Testis (tissue), 3 donors: ENCODE results near the gene RETN. TPM values are rescaled to one million over a fixed set of nuclear protein-coding genes. Genes with fewer than 3 reads are reported as not detected.
A peak's percentile ranks its signal among the peaks of the same experiment; 100 is the strongest.

Source experiments
- DNase-seq: peaks from one replicate; pipeline ENCODE4 v3.0.0-alpha.2; 2019
- H3K27ac ChIP-seq, 2 donors: fragments of 200-600 bp; sonication (generic); one replicate each; pipeline ENCODE4 v1.5.1; 2019
- H3K27me3 ChIP-seq: fragments of 200-600 bp; sonication (generic); one replicate; pipeline ENCODE4 v1.5.1; 2019
- H3K36me3 ChIP-seq: fragments of 200-600 bp; sonication (generic); one replicate; pipeline ENCODE4 v1.5.1; 2017; ENCODE audit warnings: low read depth; ENCODE audit errors: missing control alignments
- H3K4me1 ChIP-seq: fragments of 200-600 bp; sonication (generic); one replicate; pipeline ENCODE4 v1.5.1; 2019
- H3K4me3 ChIP-seq, 2 donors: fragments of 200-600 bp; sonication (generic); one replicate each; pipeline ENCODE4 v1.5.1; 2017 to 2019
- H3K9me3 ChIP-seq: fragments of 200-600 bp; sonication (generic); one replicate; pipeline ENCODE4 v1.5.1; 2017
- CTCF ChIP-seq, 3 experiments: fragments of 450-650 bp in 2 of 3; fragments of 200-600 bp in 1 of 3; sonication (generic) in 1 of 3; IDR thresholded peaks; one replicate each; pipeline ENCODE4 v1.5.1; 2016 to 2019; ENCODE audit warnings: antibody characterized with exemption in 3 of 3, mild to moderate bottlenecking in 2 of 3, moderate library complexity in 1 of 3
- POLR2A ChIP-seq: fragments of 450-650 bp; IDR thresholded peaks from one replicate; pipeline ENCODE4 v1.6.1; 2017; ENCODE audit warnings: antibody characterized with exemption, mild to moderate bottlenecking, moderate library complexity
- WGBS, 2 donors: methylation state at CpG; one replicate each; pipeline ENCODE4 v1.1.5; 2018; 5-methylcytosine and 5-hydroxymethylcytosine counted together
- intact Hi-C: fragments of 100-400 bp; cut with DNase I; formaldehyde crosslinking; loops from one replicate; pipeline ENCODE4 v1.15.1; 2023; ENCODE audit warnings: low total_unique reads
- polyA plus RNA-seq: library from polyadenylated mRNA; stranded (reverse); fragments of 350-450 nt; fragmentation: Illumina TruSeq; extraction: RNeasy Lipid Tissue Mini Kit (QIAGEN cat#74804); gene quantifications from one replicate; pipeline ENCODE4 v1.2.3, GENCODE V29; 2014; ENCODE audit warnings: low read depth, low replicate concordance; ENCODE audit not compliant: insufficient read depth
- total RNA-seq, 2 donors: library from RNA; depleted of rRNA; stranded (reverse); fragments of >200 nt; gene quantifications; one replicate each; pipeline ENCODE4 v1.2.3, GENCODE V29; 2016

The RETN gene
- total and polyA plus RNA-seq, 3 donors from 2014 or later: 1.9 TPM; not detected in 2

GRCh38 chr19:7670790-7671189 lies 1.9 kb downstream of the RETN start:
- Histone ChIP-seq H3K36me3 (no peaks in the 10 kb centered on the region), H3K4me1 (no peaks in the 10 kb centered on the region), H3K27me3 (no peaks in the 10 kb centered on the region), H3K4me3 (no peak overlapping the region), H3K27ac (no peak overlapping the region), H3K9me3 (no peaks in the 10 kb centered on the region)
- WGBS, 2 donors: 23 to 29% methylated on average over 8 to 9 of the region's 9 CpGs
- intact Hi-C loops: loop anchor here (10.0 kb wide), 1 partner anchor 106 kb away; no protein-coding TSS in a partner anchor
- DNase-seq: no peak
- TF ChIP-seq CTCF (IDR thresholded peaks at IDR 0.05) (no peak), POLR2A (no peak)

GRCh38 chr19:7672522-7672921 lies 3.7 kb downstream of the RETN start:
- Histone ChIP-seq H3K4me1 (no peaks in the 10 kb centered on the region), H3K27me3 (no peaks in the 10 kb centered on the region), H3K4me3 (no peak overlapping the region), H3K36me3 (no peaks in the 10 kb centered on the region), H3K9me3 (no peaks in the 10 kb centered on the region), H3K27ac (no peak overlapping the region)
- DNase-seq: no peak
- TF ChIP-seq POLR2A (no peak), CTCF (IDR thresholded peaks at IDR 0.05) (no peak)
- WGBS, 2 donors: 47 to 66% methylated on average over 9 of the region's 9 CpGs
- intact Hi-C loops: loop anchor here (10.0 kb wide), 1 partner anchor 108 kb away; no protein-coding TSS in a partner anchor

GRCh38 chr19:7674010-7675005 lies 5.5 kb downstream of the RETN start:
- no peak overlapping the region for H3K27ac ChIP-seq
- 45 to 50% methylated on average over 18 to 21 of the region's 21 CpGs for WGBS, 2 donors
- intact Hi-C loops: loop anchor here (10.0 kb wide), 1 partner anchor 110 kb away; no protein-coding TSS in a partner anchor
- H3K27me3 ChIP-seq: no peaks in the 10 kb centered on the region
- peak; percentile 80 for DNase-seq
- H3K4me1 ChIP-seq: no peaks in the 10 kb centered on the region
- peak overlapping the region in 1 of 2 donors; percentile 6 for H3K4me3 ChIP-seq
- TF ChIP-seq POLR2A (no peak), CTCF (IDR thresholded peaks at IDR 0.05) (no peak)
- H3K9me3 ChIP-seq: no peaks in the 10 kb centered on the region
- no peaks in the 10 kb centered on the region for H3K36me3 ChIP-seq

- Histone ChIP-seq H3K4me1 (peaks cover 4% of the 10 kb centered on the region), H3K27ac (no peak overlapping the region), H3K27me3 (no peaks in the 10 kb centered on the region), H3K4me3 (no peak overlapping the region), H3K9me3 (no peaks in the 10 kb centered on the region), H3K36me3 (no peaks in the 10 kb centered on the region)
- intact Hi-C loops: loop anchor here (10.0 kb wide), 1 partner anchor 112 kb away; no protein-coding TSS in a partner anchor
- no peak for TF ChIP-seq POLR2A
- TF ChIP-seq CTCF (IDR thresholded peaks at IDR 0.05): no peak
- 41 to 60% methylated on average over 7 of the region's 7 CpGs for WGBS, 2 donors
- no peak for DNase-seq
These were observed 7.5 kb downstream of the RETN start for GRCh38 chr19:7676376-7676775.
